HL-60 (cell line): ENCODE measurements around the gene EPB41L2.

Source experiments
- DNase-seq, 2 experiments: peaks; one replicate each; pipeline ENCODE4 v3.0.0-alpha.2; 2010 to 2020; ENCODE audit warnings: low read depth in 1 of 2, low spot score in 1 of 2
- H3K27ac ChIP-seq: fragments of 250-450 bp; sonication (Bioruptor Pico); replicated peaks from 2 replicates; pipeline ENCODE4 v1.5.1; 2020; ENCODE audit warnings: mild to moderate bottlenecking, moderate library complexity
- H3K27me3 ChIP-seq: fragments of 250-450 bp; sonication (Bioruptor Pico); 2 replicates; pipeline ENCODE4 v1.5.1; 2021; ENCODE audit warnings: mild to moderate bottlenecking, moderate library complexity; ENCODE audit not compliant: insufficient read depth, poor library complexity, severe bottlenecking
- H3K4me3 ChIP-seq: replicated peaks from 2 replicates; pipeline ENCODE4 v1.5.1; 2011; ENCODE audit warnings: mild to moderate bottlenecking, control low read depth, low read length; ENCODE audit not compliant: insufficient read depth
- GABPA ChIP-seq: IDR thresholded peaks from 2 replicates; pipeline ENCODE4 v1.6.1; 2012; ENCODE audit warnings: low read depth
- POLR2AphosphoS5 ChIP-seq: IDR thresholded peaks from 2 replicates; pipeline ENCODE4 v1.6.1; 2012; ENCODE audit warnings: low read depth
- SPI1 ChIP-seq: IDR thresholded peaks from 2 replicates; pipeline ENCODE4 v1.6.1; 2012; ENCODE audit warnings: low read depth, mild to moderate bottlenecking, borderline replicate concordance
- TF ChIP-seq, protein P1 (sequence below): IDR thresholded peaks from 2 replicates; pipeline ENCODE4 v1.6.1; 2012; ENCODE audit warnings: low read depth; ENCODE audit not compliant: insufficient replicate concordance
- TF ChIP-seq, protein P2 (sequence below): IDR thresholded peaks from one replicate; pipeline ENCODE4 v1.5.1; 2011; ENCODE audit warnings: low read length, control low read depth, inconsistent platforms; ENCODE audit not compliant: insufficient read depth

EPB41L2 gene

GRCh38 chr6:131041814-131042213 lies 21.2 kb downstream of the EPB41L2 start:
- DNase-seq = no peak

DNA sequence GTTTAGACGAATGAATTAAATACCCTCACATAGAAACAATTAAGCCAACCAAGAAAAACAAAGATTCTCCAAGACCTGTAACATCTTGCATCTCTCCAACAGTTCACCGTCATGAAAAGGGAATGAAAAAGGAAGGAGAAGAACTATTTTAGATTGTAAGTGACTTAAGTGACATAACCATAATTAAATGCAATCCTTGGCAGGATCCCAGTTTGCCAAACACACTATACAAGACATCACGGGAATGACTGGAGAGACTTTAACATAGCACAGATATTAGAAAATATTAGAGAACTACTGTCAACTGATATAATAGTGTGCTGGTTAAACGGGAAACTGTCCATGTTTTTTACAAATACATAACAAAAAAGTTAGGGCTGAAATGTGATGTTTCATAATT lies 22.2 kb downstream of the EPB41L2 start:
- H3K27ac ChIP-seq = no peak overlapping the region
- no peak for TF ChIP-seq POLR2AphosphoS5
- H3K27me3 ChIP-seq = no peaks in the 10 kb centered on the region
- H3K4me3 ChIP-seq = no peak overlapping the region
- no peak for DNase-seq

More at GRCh38 chr6:131041814-131042213, 21.2 kb downstream of the EPB41L2 start:
- Histone ChIP-seq H3K27ac (no peak overlapping the region), H3K27me3 (no peaks in the 10 kb centered on the region), H3K4me3 (no peak overlapping the region)
- TF ChIP-seq POLR2AphosphoS5 = no peak
- no peak for TF ChIP-seq GABPA
- TF ChIP-seq, protein P1, sequence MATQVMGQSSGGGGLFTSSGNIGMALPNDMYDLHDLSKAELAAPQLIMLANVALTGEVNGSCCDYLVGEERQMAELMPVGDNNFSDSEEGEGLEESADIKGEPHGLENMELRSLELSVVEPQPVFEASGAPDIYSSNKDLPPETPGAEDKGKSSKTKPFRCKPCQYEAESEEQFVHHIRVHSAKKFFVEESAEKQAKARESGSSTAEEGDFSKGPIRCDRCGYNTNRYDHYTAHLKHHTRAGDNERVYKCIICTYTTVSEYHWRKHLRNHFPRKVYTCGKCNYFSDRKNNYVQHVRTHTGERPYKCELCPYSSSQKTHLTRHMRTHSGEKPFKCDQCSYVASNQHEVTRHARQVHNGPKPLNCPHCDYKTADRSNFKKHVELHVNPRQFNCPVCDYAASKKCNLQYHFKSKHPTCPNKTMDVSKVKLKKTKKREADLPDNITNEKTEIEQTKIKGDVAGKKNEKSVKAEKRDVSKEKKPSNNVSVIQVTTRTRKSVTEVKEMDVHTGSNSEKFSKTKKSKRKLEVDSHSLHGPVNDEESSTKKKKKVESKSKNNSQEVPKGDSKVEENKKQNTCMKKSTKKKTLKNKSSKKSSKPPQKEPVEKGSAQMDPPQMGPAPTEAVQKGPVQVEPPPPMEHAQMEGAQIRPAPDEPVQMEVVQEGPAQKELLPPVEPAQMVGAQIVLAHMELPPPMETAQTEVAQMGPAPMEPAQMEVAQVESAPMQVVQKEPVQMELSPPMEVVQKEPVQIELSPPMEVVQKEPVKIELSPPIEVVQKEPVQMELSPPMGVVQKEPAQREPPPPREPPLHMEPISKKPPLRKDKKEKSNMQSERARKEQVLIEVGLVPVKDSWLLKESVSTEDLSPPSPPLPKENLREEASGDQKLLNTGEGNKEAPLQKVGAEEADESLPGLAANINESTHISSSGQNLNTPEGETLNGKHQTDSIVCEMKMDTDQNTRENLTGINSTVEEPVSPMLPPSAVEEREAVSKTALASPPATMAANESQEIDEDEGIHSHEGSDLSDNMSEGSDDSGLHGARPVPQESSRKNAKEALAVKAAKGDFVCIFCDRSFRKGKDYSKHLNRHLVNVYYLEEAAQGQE = no peak
- no peak for TF ChIP-seq SPI1
- TF ChIP-seq, protein P2, sequence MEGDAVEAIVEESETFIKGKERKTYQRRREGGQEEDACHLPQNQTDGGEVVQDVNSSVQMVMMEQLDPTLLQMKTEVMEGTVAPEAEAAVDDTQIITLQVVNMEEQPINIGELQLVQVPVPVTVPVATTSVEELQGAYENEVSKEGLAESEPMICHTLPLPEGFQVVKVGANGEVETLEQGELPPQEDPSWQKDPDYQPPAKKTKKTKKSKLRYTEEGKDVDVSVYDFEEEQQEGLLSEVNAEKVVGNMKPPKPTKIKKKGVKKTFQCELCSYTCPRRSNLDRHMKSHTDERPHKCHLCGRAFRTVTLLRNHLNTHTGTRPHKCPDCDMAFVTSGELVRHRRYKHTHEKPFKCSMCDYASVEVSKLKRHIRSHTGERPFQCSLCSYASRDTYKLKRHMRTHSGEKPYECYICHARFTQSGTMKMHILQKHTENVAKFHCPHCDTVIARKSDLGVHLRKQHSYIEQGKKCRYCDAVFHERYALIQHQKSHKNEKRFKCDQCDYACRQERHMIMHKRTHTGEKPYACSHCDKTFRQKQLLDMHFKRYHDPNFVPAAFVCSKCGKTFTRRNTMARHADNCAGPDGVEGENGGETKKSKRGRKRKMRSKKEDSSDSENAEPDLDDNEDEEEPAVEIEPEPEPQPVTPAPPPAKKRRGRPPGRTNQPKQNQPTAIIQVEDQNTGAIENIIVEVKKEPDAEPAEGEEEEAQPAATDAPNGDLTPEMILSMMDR = no peak

DNA sequence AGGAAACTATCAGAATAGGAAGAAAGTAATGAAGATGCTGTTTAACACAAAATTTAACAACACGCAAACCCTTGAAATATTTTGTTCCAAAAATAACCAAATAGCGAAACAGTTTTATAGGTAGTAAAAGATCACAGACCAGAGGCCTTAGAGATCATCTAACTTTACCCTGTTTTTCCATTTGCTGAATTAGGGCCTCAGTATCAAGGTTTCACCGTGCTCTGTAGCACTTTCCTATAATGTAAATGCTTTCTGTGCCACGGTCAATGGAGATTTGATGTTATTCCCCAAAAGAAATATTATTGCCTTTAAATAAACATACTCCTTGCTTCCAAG lies 23.7 kb downstream of the EPB41L2 start:
- no peak for DNase-seq
- no peak overlapping the region for H3K27ac ChIP-seq

More for the DNA sequence above, 23.7 kb downstream of the EPB41L2 start:
- TF ChIP-seq SPI1 = no peak
- TF ChIP-seq, protein P1 = no peak
- TF ChIP-seq GABPA = no peak
- TF ChIP-seq, protein P2 = no peak
- TF ChIP-seq POLR2AphosphoS5 = no peak
- Histone ChIP-seq H3K4me3 (no peak overlapping the region), H3K27me3 (no peaks in the 10 kb centered on the region)
